Endothelial cell (in vitro differentiated cells): Measurements from ENCODE around the gene PF4V1. TPM values are rescaled to one million over a fixed set of nuclear protein-coding genes. Genes with fewer than 3 reads are reported as not detected.

Source experiments
- DNase-seq: peaks from one replicate; pipeline ENCODE4 v3.0.0; 2021; ENCODE audit warnings: low spot score
- H3K27ac Mint-ChIP-seq: one replicate; pipeline ENCODE4 v1.8.0; 2021; ENCODE audit warnings: mixed read lengths, inconsistent platforms; ENCODE audit not compliant: unreplicated experiment
- H3K27me3 Mint-ChIP-seq: one replicate; pipeline ENCODE4 v1.8.0; 2021; ENCODE audit warnings: mild to moderate bottlenecking, moderate library complexity, mixed read lengths, inconsistent platforms; ENCODE audit not compliant: unreplicated experiment
- H3K36me3 Mint-ChIP-seq: one replicate; pipeline ENCODE4 v1.8.0; 2021; ENCODE audit warnings: mild to moderate bottlenecking, low read depth, mixed read lengths, inconsistent platforms; ENCODE audit not compliant: unreplicated experiment
- H3K4me1 Mint-ChIP-seq: one replicate; pipeline ENCODE4 v1.8.0; 2021; ENCODE audit warnings: mild to moderate bottlenecking, mixed read lengths, inconsistent platforms; ENCODE audit not compliant: unreplicated experiment
- H3K4me3 Mint-ChIP-seq: one replicate; pipeline ENCODE4 v1.8.0; 2021; ENCODE audit warnings: mild to moderate bottlenecking, mixed read lengths, inconsistent platforms; ENCODE audit not compliant: unreplicated experiment
- H3K9me3 Mint-ChIP-seq: one replicate; pipeline ENCODE4 v1.8.0; 2021; ENCODE audit warnings: mixed read lengths, inconsistent platforms; ENCODE audit not compliant: unreplicated experiment
- total RNA-seq: library from RNA; stranded (reverse); fragmentation: NEBNext Ultra II Directional; extraction: Animal tissue kit (Norgen Biotek cat#: 25700); gene quantifications from one replicate; pipeline ENCODE4 v1.2.1, GENCODE V29; 2021; ENCODE audit not compliant: unreplicated experiment
- TF ChIP-seq, protein P1 (sequence below): fragments of 200-600 bp; sonication (generic); IDR thresholded peaks from one replicate; pipeline ENCODE4 v1.5.0; 2021; ENCODE audit warnings: antibody characterized with exemption; ENCODE audit not compliant: unreplicated experiment

Gene PF4V1
- total RNA-seq, 1 donor from 2014 or later = not detected

DNA sequence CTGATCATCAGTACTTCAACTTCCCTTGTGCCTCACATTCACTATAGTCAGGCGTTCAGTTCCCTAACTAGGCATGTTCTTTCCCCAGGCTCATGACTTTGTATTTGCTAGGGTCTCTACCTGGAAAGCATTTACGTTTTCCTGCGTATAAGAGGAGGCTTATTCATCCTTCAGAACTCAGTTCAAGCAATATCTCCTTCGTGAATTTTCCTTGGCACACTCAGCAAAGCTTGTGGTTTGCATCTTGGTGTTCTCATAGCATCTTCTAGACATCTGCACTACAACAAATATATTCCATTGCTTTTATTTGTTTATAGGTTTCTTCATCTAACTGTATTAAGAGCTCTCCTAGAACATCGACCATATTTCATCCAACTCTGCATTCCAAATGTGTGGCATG, 14.0 kb upstream of the PF4V1 start:
- no peak overlapping the region for H3K4me3 Mint-ChIP-seq
- no peaks in the 10 kb centered on the region for H3K27me3 Mint-ChIP-seq
- no peaks in the 10 kb centered on the region for H3K36me3 Mint-ChIP-seq
- H3K9me3 Mint-ChIP-seq = no peaks in the 10 kb centered on the region
- TF ChIP-seq, protein P1, sequence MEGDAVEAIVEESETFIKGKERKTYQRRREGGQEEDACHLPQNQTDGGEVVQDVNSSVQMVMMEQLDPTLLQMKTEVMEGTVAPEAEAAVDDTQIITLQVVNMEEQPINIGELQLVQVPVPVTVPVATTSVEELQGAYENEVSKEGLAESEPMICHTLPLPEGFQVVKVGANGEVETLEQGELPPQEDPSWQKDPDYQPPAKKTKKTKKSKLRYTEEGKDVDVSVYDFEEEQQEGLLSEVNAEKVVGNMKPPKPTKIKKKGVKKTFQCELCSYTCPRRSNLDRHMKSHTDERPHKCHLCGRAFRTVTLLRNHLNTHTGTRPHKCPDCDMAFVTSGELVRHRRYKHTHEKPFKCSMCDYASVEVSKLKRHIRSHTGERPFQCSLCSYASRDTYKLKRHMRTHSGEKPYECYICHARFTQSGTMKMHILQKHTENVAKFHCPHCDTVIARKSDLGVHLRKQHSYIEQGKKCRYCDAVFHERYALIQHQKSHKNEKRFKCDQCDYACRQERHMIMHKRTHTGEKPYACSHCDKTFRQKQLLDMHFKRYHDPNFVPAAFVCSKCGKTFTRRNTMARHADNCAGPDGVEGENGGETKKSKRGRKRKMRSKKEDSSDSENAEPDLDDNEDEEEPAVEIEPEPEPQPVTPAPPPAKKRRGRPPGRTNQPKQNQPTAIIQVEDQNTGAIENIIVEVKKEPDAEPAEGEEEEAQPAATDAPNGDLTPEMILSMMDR = no peak
- H3K27ac Mint-ChIP-seq = no peak overlapping the region
- DNase-seq = no peak
- peaks cover 3% of the 10 kb centered on the region for H3K4me1 Mint-ChIP-seq

DNA sequence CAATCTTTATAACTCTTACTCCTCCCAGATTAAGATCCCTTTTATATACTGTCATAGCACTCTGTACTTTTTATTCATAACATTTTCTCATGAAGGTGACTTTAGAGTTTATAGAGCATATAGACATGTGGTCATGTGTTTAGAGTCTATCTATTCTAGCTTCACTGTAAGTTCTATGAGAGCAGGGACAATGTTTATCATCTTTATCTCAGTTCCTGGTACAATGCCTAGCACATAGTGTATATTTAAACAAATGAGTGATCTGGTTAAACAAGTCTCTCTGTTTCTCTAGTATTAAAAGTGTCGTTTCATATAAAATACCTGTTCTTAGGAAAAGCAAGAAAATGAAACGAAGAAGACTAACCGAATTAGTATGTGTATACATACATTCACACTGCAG, 13.4 kb upstream of the PF4V1 start:
- no peak for DNase-seq
- TF ChIP-seq, protein P1 = no peak
- no peaks in the 10 kb centered on the region for H3K27me3 Mint-ChIP-seq
- H3K9me3 Mint-ChIP-seq = no peaks in the 10 kb centered on the region
- peaks cover 3% of the 10 kb centered on the region for H3K4me1 Mint-ChIP-seq
- no peak overlapping the region for H3K27ac Mint-ChIP-seq
- no peaks in the 10 kb centered on the region for H3K36me3 Mint-ChIP-seq
- H3K4me3 Mint-ChIP-seq = no peak overlapping the region

DNA sequence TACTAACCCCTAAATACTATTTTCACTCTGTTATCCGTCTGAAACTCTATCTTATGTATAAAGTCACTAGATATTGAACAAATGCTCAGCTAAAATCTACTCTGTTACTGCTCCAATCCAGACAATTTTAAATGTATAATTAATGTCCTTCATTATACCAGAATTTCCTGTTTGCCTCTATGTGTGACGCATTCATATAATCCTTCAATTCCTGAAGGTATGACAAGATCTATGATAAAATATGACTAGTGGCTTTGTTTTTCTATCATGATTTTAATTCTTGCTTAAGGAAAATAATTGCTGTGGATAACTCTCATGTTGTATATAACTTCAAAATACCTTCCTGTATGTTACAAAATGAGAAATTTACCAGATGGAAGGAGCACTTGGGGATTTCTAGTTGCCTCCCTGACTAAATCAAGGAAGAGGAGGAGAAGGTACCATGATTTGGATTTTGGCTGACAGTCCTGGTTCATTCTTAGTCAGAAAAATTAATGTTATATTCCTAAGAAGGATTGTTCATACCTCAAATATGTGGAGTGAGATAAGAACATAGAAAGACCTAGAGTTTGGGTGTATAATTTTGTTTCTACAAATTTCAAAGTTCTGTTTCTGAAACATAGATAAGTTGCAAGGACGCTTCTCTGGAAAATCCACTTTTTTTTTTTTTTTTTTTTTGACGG, 11.7 kb upstream of the PF4V1 start:
- Mint-ChIP-seq H3K36me3 (no peaks in the 10 kb centered on the region), H3K4me3 (no peak overlapping the region), H3K27ac (no peak overlapping the region), H3K9me3 (no peaks in the 10 kb centered on the region), H3K27me3 (no peaks in the 10 kb centered on the region), H3K4me1 (peaks cover 3% of the 10 kb centered on the region)
- no peak for DNase-seq
- TF ChIP-seq, protein P1 = no peak

DNA sequence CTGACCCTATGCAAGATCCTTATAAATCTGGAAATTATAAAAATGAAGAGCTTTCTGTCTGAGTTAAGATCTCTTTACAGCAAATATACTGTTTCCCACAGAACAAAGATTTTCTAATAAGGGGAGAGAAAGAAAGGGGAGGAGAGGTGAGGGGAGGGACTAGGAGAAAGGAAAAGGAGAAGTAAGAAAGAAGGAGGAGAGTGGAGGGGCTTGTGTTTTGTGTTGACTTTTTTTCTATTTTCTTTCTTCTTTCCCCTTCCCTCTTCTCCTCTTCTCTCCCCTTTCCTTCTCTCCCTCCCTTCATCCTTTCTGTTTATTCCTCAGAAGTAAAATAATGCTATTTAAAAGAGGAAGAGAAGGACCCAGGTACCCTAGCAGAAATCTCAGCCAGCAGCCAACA, 10.4 kb upstream of the PF4V1 start:
- Mint-ChIP-seq H3K9me3 (no peaks in the 10 kb centered on the region), H3K4me1 (no peaks in the 10 kb centered on the region), H3K27ac (no peak overlapping the region), H3K36me3 (no peaks in the 10 kb centered on the region), H3K27me3 (no peaks in the 10 kb centered on the region), H3K4me3 (no peak overlapping the region)
- TF ChIP-seq, protein P1 = no peak
- DNase-seq = no peak

DNA sequence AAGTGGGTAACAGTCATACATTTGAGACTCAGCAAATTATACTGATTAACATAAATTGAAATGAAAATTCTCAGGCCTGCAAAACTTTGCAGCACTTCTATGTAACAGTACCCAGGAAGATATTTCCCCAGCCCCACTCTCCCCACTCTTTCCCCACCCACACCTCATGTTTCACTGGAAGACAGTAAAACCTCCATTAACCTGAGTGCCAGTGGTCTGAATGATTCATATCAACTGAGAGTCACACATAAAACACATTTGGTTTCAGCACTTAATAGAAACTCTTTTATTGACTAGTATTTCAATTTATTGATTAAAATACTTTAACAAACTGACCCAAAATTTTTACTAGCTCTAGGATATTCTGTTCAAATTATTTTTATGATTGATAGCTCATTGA, 9.7 kb upstream of the PF4V1 start:
- H3K27ac Mint-ChIP-seq = no peak overlapping the region
- H3K4me1 Mint-ChIP-seq = no peaks in the 10 kb centered on the region
- TF ChIP-seq, protein P1 = no peak
- no peak for DNase-seq
- H3K4me3 Mint-ChIP-seq = no peak overlapping the region
- H3K9me3 Mint-ChIP-seq = no peaks in the 10 kb centered on the region
- no peaks in the 10 kb centered on the region for H3K36me3 Mint-ChIP-seq
- no peaks in the 10 kb centered on the region for H3K27me3 Mint-ChIP-seq
